Measurements from ENCODE around the gene ZNF892. TPM values are rescaled to one million over a fixed set of nuclear protein-coding genes. Genes with fewer than 3 reads are reported as not detected.

ZNF892 gene
- total RNA-seq, 2 donors from 2014 or later: 2.2 to 2.6 TPM

GRCh38 chr2:95165030-95165370 lies 42.3 kb upstream of the ZNF892 start:
- Histone ChIP-seq H3K4me1 (peaks cover 7% of the 10 kb centered on the region), H3K4me3 (peak overlapping the region; percentile 94), H3K27ac (peak overlapping the region; percentile 89), H3K9me3 (no peaks in the 10 kb centered on the region), H3K36me3 (no peaks in the 10 kb centered on the region), H3K27me3 (no peaks in the 10 kb centered on the region), H3K9ac (ENCODE audit: low read depth in 2 of 2, low read length in 2 of 2) (peak overlapping the region; percentile 76 to 78)
- no peak for DNase-seq
- no peak for TF ChIP-seq CTCF (IDR thresholded peaks at IDR 0.05)
- intact Hi-C loops (cut with DNase I): loop anchor here (5.0 kb wide), 1 partner anchor 42 kb away; the partner anchor contains the start of gene ZNF892

- DNase-seq: peak; percentile 99
- Histone ChIP-seq H3K27ac (peak within 1 kb of the TSS; percentile 89), H3K27me3 (no peaks in the 10 kb centered on the region), H3K9me3 (no peaks in the 10 kb centered on the region), H3K36me3 (no peaks in the 10 kb centered on the region), H3K4me3 (peak within 1 kb of the TSS; percentile 94), H3K4me1 (peaks cover 7% of the 10 kb centered on the region), H3K9ac (ENCODE audit: low read depth in 2 of 2, low read length in 2 of 2) (peak within 1 kb of the TSS; percentile 76 to 78)
- intact Hi-C loops (cut with DNase I): loop anchor here (5.0 kb wide), 1 partner anchor 42 kb away; the partner anchor contains the start of gene ZNF892
- TF ChIP-seq CTCF (IDR thresholded peaks at IDR 0.05): no peak
Observed at GRCh38 chr2:95165371-95166064, 41.8 kb upstream of the ZNF892 start, which contains the start of gene ZNF2. Gene ZNF2 (plus strand): TSS chr2:95165809. CDS start chr2:95176227, 10,418 bp downstream.

GRCh38 chr2:95166065-95166763 lies 41.1 kb upstream of the ZNF892 start:
- Histone ChIP-seq H3K9ac (ENCODE audit: low read depth in 2 of 2, low read length in 2 of 2) (peak overlapping the region; percentile 56 to 76), H3K4me1 (peaks cover 7% of the 10 kb centered on the region), H3K27me3 (no peaks in the 10 kb centered on the region), H3K4me3 (peak overlapping the region; percentile 94), H3K27ac (peak overlapping the region; percentile 89), H3K9me3 (no peaks in the 10 kb centered on the region), H3K36me3 (no peaks in the 10 kb centered on the region)
- intact Hi-C loops (cut with DNase I): loop anchor here (5.0 kb wide), 1 partner anchor 41 kb away; the partner anchor contains the start of gene ZNF892
- no peak for TF ChIP-seq CTCF (IDR thresholded peaks at IDR 0.05)
- no peak for DNase-seq

GRCh38 chr2:95171902-95172301 lies 35.4 kb upstream of the ZNF892 start:
- no peaks in the 10 kb centered on the region for H3K4me1 ChIP-seq
- TF ChIP-seq CTCF (IDR thresholded peaks at IDR 0.05): no peak
- intact Hi-C loops (cut with DNase I): no loop called here
- no peaks in the 10 kb centered on the region for H3K36me3 ChIP-seq
- no peak for DNase-seq
- H3K9me3 ChIP-seq: no peaks in the 10 kb centered on the region
- H3K27me3 ChIP-seq: no peaks in the 10 kb centered on the region
- H3K9ac ChIP-seq (ENCODE audit: low read depth in 2 of 2, low read length in 2 of 2): no peak overlapping the region
- no peak overlapping the region for H3K4me3 ChIP-seq
- H3K27ac ChIP-seq: no peak overlapping the region

- H3K9me3 ChIP-seq: no peaks in the 10 kb centered on the region
- no peaks in the 10 kb centered on the region for H3K36me3 ChIP-seq
- no peak for DNase-seq
- TF ChIP-seq CTCF (IDR thresholded peaks at IDR 0.05): no peak
- intact Hi-C loops (cut with DNase I): no loop called here
- no peak overlapping the region for H3K27ac ChIP-seq
- H3K9ac ChIP-seq (ENCODE audit: low read depth in 2 of 2, low read length in 2 of 2): no peak overlapping the region
- no peaks in the 10 kb centered on the region for H3K27me3 ChIP-seq
- no peaks in the 10 kb centered on the region for H3K4me1 ChIP-seq
- H3K4me3 ChIP-seq: no peak overlapping the region
Observed at GRCh38 chr2:95174031-95174542, 33.2 kb upstream of the ZNF892 start.

Data from colonic mucosa (tissue), 4 donors.